GM10266 (cell line): ENCODE data around the gene ATP10B.

Experiments
- DNase-seq: peaks from one replicate; pipeline ENCODE4 v3.0.0; 2012; ENCODE audit errors: extremely low spot score
- TF ChIP-seq, protein P1 (sequence below): IDR thresholded peaks from 2 replicates; pipeline ENCODE4 v1.5.1; 2012; ENCODE audit warnings: mild to moderate bottlenecking, low read depth; ENCODE audit not compliant: control insufficient read depth, insufficient read depth; ENCODE audit errors: missing control alignments

The ATP10B gene

DNA sequence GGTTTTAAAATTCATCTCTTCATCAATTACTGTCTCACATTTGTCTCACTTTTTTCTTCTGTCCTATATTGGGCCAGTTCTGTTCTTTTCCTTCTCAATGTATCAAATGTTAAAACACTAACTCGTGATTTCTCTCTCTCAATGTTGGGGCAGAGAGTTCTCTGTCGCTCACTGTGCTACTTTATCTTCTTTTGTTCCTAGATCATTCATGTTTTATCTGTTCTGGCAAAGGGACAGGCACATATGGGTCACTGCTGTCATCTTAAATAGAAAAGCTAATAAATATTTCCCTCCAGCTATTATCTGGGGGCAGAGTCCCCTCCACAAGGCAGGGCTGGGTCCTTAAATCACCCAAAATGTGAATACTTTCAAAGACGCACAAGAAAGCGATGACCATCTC is 216.3 kb downstream of the ATP10B start:
- TF ChIP-seq, protein P1, sequence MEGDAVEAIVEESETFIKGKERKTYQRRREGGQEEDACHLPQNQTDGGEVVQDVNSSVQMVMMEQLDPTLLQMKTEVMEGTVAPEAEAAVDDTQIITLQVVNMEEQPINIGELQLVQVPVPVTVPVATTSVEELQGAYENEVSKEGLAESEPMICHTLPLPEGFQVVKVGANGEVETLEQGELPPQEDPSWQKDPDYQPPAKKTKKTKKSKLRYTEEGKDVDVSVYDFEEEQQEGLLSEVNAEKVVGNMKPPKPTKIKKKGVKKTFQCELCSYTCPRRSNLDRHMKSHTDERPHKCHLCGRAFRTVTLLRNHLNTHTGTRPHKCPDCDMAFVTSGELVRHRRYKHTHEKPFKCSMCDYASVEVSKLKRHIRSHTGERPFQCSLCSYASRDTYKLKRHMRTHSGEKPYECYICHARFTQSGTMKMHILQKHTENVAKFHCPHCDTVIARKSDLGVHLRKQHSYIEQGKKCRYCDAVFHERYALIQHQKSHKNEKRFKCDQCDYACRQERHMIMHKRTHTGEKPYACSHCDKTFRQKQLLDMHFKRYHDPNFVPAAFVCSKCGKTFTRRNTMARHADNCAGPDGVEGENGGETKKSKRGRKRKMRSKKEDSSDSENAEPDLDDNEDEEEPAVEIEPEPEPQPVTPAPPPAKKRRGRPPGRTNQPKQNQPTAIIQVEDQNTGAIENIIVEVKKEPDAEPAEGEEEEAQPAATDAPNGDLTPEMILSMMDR, result no peak
- no peak for DNase-seq

DNA sequence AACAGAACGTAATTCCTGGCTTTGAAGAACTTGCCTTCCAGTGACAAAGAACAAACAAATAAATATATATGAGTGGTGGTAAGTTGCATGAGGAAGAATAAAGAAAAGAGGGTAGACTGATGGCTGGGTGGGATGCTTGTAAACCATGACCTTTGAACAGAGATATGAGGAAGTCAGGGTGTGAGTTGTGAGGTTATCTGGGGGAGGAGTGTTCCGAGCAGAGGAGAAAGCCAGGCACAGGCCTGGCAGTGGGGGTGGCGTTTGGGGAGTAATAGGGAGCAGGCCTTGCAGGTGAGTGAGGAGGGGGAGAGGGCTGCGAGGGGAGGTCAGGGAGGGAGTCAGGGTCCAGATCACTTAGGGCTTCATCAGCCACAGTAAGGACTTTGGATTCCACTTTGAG is 217.0 kb downstream of the ATP10B start:
- TF ChIP-seq, protein P1, result no peak
- no peak for DNase-seq

DNA sequence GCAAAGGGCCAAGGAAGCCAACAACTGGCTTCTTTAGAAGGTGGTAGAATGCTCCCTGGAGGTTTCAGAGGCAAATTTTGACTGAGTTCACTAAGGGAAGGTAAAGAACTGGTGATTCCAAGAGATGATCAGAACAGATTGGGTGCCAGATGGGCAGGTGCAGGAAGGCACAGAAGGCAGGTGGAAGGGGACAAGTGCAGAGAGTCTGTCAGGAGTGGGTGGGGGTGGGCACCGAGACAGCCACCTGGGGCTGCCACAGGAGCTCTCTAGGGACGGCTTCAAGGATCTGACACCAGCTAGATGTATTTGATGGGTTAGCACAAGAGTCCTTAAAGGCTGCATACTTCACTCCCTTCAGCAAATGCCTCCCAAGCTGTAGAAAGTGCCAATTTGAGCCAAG is 223.0 kb downstream of the ATP10B start:
- no peak for DNase-seq
- TF ChIP-seq, protein P1, result no peak

DNA sequence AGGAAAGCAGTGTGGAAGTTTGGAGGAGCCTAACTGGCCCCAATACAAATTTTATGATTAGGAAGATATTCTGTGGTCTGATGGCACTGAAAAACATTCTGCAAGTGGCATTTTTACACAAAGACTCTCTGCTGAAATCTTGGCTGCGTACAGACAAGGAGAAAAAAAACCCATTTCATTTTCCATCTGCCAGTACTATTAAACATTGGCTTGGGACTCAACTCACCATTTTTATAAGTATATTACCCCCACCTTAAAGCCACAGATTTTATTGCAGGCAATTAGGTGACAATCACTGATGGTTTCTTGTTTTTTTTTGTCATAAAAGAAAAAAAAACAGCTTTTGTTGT is 223.4 kb downstream of the ATP10B start:
- TF ChIP-seq, protein P1, result no peak
- DNase-seq, result no peak

DNA sequence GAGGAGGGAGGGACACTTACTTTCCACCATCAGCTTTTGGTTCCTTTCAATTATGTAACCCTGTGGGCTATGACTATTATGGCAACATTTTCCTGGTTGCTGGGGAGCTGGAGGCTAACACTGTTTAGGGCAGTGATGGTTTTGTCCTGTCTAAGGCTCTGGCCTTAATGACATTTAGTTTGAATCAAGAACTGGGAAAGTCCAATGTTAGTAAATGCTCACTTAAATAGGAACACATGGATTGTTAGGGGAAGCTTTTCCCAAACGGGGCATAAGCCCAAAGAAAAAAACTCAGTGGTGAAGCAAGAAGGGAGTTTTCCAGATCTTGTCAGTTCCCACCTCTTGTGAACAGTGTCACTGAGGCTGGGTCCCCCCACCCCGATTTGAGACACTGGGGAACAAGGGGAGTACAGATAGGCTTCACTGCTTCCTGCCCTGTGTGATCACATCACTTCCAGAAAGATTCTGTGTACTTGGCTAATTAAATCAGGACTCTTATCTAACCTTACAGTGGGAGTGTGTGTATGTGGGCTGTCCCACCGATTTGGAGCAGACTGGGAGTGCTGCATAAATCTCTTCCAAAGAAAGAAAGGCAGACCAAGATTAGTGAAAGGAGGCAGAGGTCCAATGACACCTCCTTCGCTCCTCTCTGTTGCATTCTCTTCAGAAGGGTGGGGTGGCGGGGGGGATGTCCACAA is 223.9 kb downstream of the ATP10B start:
- no peak for DNase-seq
- TF ChIP-seq, protein P1, result no peak

DNA sequence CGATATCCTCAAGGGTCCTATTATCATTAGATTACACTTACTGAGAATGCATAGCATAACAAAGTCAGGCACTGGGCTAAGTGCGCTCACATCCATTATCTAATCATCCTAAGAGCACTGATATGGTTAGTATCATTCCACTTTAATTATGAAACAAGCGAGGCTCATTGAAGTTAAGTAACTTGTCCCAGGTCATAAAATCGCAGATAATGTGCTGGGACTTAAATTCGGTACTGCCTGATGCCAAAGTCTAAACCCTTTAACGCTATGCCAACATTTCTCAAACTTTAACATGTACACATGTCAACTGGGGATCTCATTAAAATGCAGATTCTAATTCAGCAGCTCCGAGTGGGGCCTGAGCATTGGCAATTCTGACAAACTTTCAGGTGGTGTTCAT is 225.7 kb downstream of the ATP10B start:
- TF ChIP-seq, protein P1, result no peak
- no peak for DNase-seq

DNA sequence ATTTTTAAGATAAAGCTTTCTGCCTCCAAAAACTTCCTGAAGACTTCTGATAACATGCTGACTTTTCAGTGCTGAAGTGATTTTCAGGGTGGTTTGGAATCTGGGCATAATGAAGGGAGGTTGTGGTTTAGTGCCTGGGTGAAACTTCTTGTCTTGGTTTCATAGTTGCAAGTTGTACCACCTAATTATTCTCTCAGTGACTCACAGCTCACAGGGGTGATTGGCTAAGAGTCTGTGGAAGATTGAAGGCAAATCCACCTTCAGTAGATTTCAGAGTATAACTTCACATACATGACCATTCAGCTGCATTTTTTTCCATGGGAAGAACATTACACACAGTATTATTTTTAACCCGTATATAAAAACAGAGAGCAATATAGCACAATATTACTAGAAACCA is 230.5 kb downstream of the ATP10B start:
- no peak for DNase-seq
- TF ChIP-seq, protein P1, result no peak
